ENCODE measurements around the gene PTK6.

GRCh38 chr20:63542031-63542559 is 4.9 kb upstream of the PTK6 start:
- TF ChIP-seq, protein P1, sequence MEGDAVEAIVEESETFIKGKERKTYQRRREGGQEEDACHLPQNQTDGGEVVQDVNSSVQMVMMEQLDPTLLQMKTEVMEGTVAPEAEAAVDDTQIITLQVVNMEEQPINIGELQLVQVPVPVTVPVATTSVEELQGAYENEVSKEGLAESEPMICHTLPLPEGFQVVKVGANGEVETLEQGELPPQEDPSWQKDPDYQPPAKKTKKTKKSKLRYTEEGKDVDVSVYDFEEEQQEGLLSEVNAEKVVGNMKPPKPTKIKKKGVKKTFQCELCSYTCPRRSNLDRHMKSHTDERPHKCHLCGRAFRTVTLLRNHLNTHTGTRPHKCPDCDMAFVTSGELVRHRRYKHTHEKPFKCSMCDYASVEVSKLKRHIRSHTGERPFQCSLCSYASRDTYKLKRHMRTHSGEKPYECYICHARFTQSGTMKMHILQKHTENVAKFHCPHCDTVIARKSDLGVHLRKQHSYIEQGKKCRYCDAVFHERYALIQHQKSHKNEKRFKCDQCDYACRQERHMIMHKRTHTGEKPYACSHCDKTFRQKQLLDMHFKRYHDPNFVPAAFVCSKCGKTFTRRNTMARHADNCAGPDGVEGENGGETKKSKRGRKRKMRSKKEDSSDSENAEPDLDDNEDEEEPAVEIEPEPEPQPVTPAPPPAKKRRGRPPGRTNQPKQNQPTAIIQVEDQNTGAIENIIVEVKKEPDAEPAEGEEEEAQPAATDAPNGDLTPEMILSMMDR (IDR thresholded peaks at IDR 0.05 in 4 of 5, conservative IDR thresholded peaks at IDR 0.05 in 1 of 5), result no peak
- no peak for TF ChIP-seq POLR2A (IDR thresholded peaks at IDR 0.05)

Data from gastrocnemius medialis (tissue), 4 donors.